NCI-H2171 treated with DMSO at 0.1 percent for 48 hours (cell line): ENCODE measurements around the gene SREK1.
"Not testable (repeated sequence)": the region's sequence is repeated elsewhere in the genome, so short reads cannot be mapped to it uniquely, and the experiment has no call there.

ENCODE experiments used
- DNase-seq: peaks from one replicate; lab custom pipeline; 2025; lab: John Stamatoyannopoulos, UW

Gene SREK1

DNA sequence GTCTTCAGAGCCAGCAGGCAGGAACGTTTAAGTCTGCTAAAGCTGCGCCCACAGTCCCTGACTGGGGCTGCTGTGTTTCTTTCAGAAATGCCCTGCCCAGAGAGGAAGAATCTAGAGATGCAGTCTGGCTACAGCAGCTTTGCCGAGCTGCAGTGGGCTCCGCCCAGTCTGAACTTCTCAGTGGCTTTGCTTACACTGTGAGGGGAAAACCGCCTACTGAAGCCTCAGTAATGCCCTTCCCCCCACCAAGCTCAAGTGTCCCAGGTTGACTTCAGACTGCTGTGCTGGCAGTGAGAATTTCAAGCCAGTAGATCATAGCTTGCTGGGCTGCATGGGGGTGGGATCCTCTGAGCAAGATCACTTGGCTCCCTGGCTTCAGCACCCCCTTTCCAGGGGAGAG lies 78.4 kb downstream of the SREK1 start:
- DNase-seq: no peak

- not testable (repeated sequence) for DNase-seq
Observed at GRCh38 chr5:66222896-66223295, 78.8 kb downstream of the SREK1 start.

DNA sequence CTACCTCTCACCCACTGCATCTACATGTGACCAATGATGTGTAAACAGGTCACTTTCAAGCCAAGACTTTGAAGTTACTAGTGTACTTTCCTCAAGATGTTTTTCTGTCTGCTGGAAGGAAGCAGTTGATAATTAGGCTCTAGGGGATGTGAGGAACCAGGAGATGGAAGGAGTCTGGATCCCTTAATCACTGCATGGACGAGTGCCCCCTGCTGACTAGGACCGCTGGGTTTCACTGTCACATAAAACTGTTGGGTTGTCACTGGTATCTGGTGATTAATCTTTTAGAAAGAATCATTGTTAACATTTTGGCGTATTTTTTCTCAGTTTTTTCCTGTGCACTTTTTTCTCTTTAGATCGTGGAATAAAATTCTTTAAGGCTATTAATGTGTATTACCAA lies 79.5 kb downstream of the SREK1 start:
- no peak for DNase-seq

- no peak for DNase-seq
Observed at GRCh38 chr5:66224274-66224673, 80.2 kb downstream of the SREK1 start.

DNA sequence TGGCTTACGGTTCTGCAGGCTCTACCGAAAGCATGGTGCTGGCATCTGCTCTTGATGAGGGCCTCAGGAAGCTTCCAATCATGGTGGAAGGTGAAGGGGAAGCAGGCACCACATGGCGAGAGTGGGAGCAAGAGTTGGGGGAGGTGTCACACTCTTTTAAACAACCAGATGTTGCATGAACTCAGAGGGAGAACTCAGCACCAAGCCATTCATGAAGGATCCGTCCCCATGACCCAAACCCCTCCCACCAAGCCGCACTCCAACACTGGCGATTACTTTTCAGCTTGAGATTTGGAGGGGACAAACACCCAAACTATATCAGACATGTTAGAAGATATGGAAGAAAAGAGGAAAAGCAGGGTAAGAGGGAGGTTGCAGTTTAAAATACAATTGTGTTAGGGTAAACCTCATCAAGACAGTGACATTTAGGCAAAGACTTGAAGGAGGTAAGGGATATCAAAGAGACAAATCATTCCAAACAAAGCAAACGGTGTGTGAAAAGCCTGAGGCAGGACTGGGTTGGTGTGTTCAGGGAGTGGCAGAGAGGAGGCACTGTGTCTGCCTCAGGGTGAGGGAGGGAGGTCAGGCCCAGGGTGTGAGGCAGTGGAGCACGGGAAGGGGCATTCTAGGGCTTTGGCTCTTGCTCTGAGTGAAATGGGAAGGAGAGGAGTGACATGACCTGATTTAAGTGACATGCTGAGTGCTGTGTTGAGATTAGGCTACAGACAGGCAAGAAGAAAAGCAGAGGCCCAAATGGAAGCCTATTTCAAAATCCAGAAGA lies 80.9 kb downstream of the SREK1 start:
- DNase-seq: no peak

DNA sequence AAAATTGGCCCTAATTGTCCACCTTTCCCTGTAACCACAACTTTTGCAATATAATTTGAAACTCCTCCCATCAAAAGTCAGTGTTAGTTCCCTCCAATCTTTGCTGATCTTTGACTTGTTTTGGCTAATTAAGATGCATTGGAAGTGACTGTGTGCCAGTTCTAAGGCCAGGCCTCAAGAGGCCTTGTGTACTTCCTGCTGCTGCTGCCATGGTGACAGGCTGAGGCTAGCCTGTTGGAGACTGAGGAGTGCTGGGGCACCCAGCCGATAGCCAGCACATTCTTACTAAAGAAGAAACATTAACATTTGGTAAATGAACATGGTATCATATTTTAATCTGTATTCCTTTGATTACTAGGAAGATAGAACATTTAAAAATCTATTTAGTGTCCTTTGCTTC lies 86.5 kb downstream of the SREK1 start:
- no peak for DNase-seq

- DNase-seq: no peak
Observed at GRCh38 chr5:66231508-66231907, 87.4 kb downstream of the SREK1 start.

- DNase-seq: no peak
Observed at GRCh38 chr5:66232275-66232674, 88.2 kb downstream of the SREK1 start.

- DNase-seq: no peak
Observed at GRCh38 chr5:66232706-66233445, 88.8 kb downstream of the SREK1 start.
